GM18507 (cell line): ENCODE data around the gene PSMA4.
"Not testable (repeated sequence)": the region's sequence is repeated elsewhere in the genome, so short reads cannot be mapped to it uniquely, and the experiment has no call there.

Experiments
- DNase-seq: peaks from one replicate; pipeline ENCODE4 v3.0.0; 2011; ENCODE audit warnings: low read depth; ENCODE audit not compliant: insufficient read length; ENCODE audit errors: extremely low spot score
- FAIRE-seq: peaks from 2 replicates; lab custom pipeline; 2011; peaks lifted over from hg19 to GRCh38; lab: Jason Lieb, UNC

Gene PSMA4

GRCh38 chr15:78550194-78550593 is 9.9 kb downstream of the PSMA4 start:
- no peak for DNase-seq
- FAIRE-seq, result no peak

GRCh38 chr15:78550815-78551214 is 10.6 kb downstream of the PSMA4 start:
- no peak for DNase-seq
- FAIRE-seq, result no peak

- no peak for FAIRE-seq
- no peak for DNase-seq
These were observed 11.7 kb downstream of the PSMA4 start for GRCh38 chr15:78551902-78552301.

GRCh38 chr15:78552597-78552996 is 12.4 kb downstream of the PSMA4 start:
- FAIRE-seq, result no peak
- DNase-seq, result no peak

GRCh38 chr15:78560201-78560600 is 20.0 kb downstream of the PSMA4 start:
- not testable (repeated sequence) for DNase-seq, FAIRE-seq

GRCh38 chr15:78561490-78561889 is 21.2 kb downstream of the PSMA4 start:
- no peak for FAIRE-seq
- DNase-seq, result no peak

- no peak for FAIRE-seq
- DNase-seq, result no peak
These were observed 22.8 kb downstream of the PSMA4 start for GRCh38 chr15:78563092-78563491.

- FAIRE-seq, result no peak
- no peak for DNase-seq
These were observed 24.5 kb downstream of the PSMA4 start for GRCh38 chr15:78564743-78565096.

GRCh38 chr15:78565097-78565950 is 25.1 kb downstream of the PSMA4 start, which contains the start of gene CHRNA5:
Gene CHRNA5 (plus strand): TSS chr15:78565520. CDS start chr15:78565720, 200 bp downstream.
- FAIRE-seq (peak; percentile 88), DNase-seq (peak; percentile 75)

- peak; percentile 60 for FAIRE-seq
- no peak for DNase-seq
These were observed 25.9 kb downstream of the PSMA4 start for GRCh38 chr15:78565951-78566774.

GRCh38 chr15:78567531-78567930 is 27.3 kb downstream of the PSMA4 start:
- no peak for DNase-seq
- no peak for FAIRE-seq

- DNase-seq (no peak), FAIRE-seq (no peak)
These were observed 30.5 kb downstream of the PSMA4 start for GRCh38 chr15:78570710-78571109.

- no peak for DNase-seq
- no peak for FAIRE-seq
These were observed 31.1 kb downstream of the PSMA4 start for GRCh38 chr15:78571382-78571781.

- FAIRE-seq (no peak), DNase-seq (no peak)
These were observed 33.2 kb downstream of the PSMA4 start for GRCh38 chr15:78573416-78573815.

GRCh38 chr15:78574944-78575343 is 34.7 kb downstream of the PSMA4 start:
- no peak for DNase-seq
- FAIRE-seq, result no peak

GRCh38 chr15:78597583-78597982 is 57.3 kb downstream of the PSMA4 start:
- FAIRE-seq (no peak), DNase-seq (no peak)

- DNase-seq (no peak), FAIRE-seq (no peak)
These were observed 58.1 kb downstream of the PSMA4 start for GRCh38 chr15:78598348-78598747.

GRCh38 chr15:78599189-78599588 is 58.9 kb downstream of the PSMA4 start:
- DNase-seq, result no peak
- FAIRE-seq, result no peak
